GM03348 (cell line): ENCODE measurements around the gene TIRAP.
A peak's percentile ranks its signal among the peaks of the same experiment; 100 is the strongest.
"Not testable (repeated sequence)": the region's sequence is repeated elsewhere in the genome, so short reads cannot be mapped to it uniquely, and the experiment has no call there.

Source experiments
- DNase-seq: peaks from one replicate; pipeline ENCODE4 v3.0.0; 2012; ENCODE audit warnings: low spot score

TIRAP gene

GRCh38 chr11:126284829-126285228 is 1.9 kb downstream of the TIRAP start:
- peak; percentile 77 for DNase-seq

- no peak for DNase-seq
These were observed 5.3 kb downstream of the TIRAP start for GRCh38 chr11:126288237-126288636.

- no peak for DNase-seq
These were observed 8.0 kb downstream of the TIRAP start for GRCh38 chr11:126290887-126291286.

DNA sequence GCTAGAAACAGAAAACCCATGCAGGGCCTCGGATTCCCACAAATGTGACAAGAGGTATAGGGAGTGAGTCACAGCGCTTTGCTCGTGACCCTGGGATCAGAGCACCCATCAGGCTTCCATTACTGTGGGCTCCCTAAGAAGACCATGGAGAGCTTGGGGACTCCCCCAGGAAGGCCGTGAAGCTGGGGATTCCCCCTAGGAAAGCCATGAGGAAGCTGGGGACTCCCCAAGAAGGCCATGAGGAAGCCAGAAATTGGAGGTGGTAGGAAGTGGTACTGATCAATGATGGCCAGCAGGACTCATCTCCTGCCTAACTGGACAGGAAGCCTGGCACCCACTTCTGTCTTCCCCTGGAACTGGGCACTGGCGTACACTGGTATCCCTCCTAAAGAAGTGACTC is 10.8 kb downstream of the TIRAP start:
- DNase-seq: no peak

DNA sequence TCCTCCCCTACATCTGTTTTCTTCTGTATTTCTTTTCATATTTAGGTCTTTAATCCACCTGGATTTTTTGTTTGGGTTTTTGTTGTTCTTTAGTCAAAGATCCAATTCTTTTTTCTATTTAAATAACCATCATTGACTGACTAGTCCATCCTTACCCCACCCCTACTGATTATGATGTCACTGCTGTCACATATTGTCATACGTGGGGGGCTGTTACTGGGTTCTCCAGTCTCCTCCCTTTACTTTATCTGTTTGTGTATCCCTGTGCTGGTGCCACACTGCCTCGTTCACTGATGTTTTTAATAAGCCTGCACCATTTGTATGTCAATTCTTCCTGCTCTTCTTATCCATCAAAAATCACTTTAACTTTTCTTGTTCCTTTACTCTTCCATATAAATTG is 14.1 kb downstream of the TIRAP start:
- DNase-seq: no peak

GRCh38 chr11:126303623-126304456 is 20.9 kb downstream of the TIRAP start, which contains the start of gene DCPS:
Gene DCPS (plus strand): TSS chr11:126304060. CDS start chr11:126304081, 21 bp downstream.
- DNase-seq: peak; percentile 99

DNA sequence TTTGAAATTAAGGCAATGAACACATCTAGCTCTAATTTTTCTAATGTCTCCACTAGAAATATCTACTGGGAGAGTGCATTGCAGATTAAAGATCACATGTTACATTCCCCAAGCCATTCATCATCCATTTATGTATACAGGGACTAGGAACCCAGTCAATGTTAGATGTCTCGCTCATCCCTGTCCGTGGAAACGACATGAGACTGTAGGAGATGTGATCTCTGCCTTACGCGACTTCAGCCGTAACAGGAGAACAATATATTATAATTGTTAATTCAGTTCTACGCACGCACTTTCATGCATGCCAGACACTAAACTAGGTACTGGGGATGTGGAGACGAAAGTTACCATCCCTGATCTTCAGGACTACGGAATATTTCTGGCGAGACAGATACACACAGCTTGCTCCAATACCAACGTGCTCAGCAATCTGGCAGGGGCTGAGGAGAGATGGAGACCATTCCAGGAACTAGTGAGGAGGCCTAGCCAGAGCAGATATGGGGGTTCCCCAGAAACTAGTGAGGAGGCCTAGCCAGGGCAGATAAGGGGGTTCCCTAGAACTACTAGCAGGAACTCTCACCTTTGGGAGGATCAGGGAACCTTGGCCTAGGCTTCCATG is 21.7 kb downstream of the TIRAP start:
- no peak for DNase-seq

GRCh38 chr11:126305699-126306098 is 22.8 kb downstream of the TIRAP start:
- DNase-seq: no peak

DNA sequence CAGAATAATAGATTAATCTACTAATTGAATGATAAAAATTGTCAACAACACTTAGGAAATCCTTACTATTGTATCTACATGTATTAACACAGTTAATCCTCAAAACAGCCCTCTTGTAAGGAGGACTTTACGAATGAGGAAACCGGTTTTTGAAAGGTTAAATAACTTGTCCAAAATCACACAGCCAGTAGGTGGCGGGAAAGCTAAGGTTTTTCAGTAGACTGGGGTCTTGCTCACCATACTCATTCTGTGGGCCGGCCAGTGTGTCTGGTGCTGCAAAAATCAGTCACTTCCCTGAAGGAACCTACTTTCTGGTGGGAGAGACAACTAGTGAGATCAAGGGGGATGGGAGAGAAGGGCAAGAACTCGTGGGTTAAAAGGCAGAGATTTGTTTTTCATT is 24.8 kb downstream of the TIRAP start:
- peak; percentile 36 for DNase-seq

GRCh38 chr11:126308271-126308671 is 25.4 kb downstream of the TIRAP start:
- no peak for DNase-seq

GRCh38 chr11:126308771-126309170 is 25.9 kb downstream of the TIRAP start:
- DNase-seq: not testable (repeated sequence)

GRCh38 chr11:126310200-126310991 is 27.5 kb downstream of the TIRAP start:
- DNase-seq: peak; percentile 86

DNA sequence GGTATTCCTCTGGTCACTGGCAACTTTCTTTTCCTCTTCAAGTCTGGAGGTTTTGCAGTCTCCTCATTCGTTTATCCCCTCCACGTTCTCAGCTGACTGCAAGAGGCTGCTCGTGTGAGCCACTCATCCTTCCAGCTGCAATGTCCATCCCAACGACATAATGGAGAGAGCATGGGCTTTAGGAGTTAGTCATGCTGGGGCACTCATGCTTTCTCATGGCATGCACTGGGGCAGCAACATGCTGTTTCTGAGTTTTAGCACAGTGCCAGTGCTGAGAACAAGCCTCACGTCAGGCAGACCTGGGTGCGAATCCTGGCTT is 28.1 kb downstream of the TIRAP start:
- no peak for DNase-seq

DNA sequence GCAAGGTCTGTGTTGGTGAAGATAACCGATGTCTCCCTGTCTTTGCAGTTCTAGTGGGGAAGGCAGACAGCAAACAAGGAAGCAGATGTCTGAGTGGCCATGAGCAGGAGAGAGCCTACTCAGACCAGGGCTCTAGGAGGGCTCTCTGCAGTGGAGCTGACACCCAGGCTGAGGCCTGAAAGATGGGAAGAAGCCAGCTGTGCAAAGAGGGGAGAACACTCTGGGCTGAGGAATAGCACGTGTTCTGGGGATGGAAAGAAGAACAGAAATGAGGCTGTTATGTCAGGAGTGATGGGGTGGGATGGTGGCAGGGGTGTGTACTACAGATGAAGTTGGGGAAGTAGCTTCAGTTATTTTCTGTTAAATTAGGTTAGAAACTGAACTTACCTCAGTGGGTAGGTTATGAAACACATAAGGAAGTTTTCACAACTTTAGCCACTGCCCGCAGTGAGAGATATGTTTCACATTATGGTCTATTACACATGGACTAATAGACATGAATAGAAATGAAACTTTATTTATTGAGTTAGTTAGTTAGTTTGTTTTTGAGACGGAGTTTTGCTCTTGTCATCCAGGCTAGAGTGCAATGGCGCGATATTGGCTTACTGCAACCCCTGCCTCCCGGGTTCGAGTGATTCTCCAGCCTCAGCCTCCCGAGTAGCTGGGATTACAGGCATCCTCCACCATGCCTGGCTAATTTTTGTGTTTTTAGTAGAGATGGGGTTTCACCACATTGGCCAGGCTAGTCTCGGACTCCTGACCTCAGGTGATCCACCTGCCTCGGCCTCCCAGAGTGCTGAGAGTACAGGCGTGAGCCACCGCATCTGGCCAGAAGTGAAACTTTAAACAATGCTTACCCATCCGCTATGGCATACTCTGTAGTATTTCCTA is 28.8 kb downstream of the TIRAP start:
- DNase-seq: no peak

DNA sequence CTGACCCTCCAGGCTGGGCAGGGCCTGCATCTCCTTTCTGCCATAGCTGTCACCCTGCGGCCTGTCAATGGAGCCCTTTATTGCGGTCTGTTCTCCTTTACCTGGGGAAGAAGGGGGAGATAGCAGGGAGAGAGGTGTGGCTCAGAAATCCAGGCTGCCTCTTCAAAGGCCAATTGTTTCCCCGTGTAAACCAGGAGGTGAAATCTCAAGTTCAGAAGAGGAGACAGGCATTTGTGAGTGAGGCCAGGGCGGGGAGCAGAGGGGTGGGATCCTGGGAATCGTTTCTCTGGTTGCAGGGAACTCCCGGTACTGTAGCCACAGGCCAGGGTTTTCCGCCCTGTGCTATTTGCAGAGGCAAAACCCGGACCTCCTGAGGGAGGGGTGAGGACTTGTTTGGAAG is 30.1 kb downstream of the TIRAP start:
- no peak for DNase-seq

GRCh38 chr11:126313826-126314225 is 30.9 kb downstream of the TIRAP start:
- DNase-seq: no peak

- DNase-seq: no peak
These were observed 34.5 kb downstream of the TIRAP start for GRCh38 chr11:126317432-126317755.

DNA sequence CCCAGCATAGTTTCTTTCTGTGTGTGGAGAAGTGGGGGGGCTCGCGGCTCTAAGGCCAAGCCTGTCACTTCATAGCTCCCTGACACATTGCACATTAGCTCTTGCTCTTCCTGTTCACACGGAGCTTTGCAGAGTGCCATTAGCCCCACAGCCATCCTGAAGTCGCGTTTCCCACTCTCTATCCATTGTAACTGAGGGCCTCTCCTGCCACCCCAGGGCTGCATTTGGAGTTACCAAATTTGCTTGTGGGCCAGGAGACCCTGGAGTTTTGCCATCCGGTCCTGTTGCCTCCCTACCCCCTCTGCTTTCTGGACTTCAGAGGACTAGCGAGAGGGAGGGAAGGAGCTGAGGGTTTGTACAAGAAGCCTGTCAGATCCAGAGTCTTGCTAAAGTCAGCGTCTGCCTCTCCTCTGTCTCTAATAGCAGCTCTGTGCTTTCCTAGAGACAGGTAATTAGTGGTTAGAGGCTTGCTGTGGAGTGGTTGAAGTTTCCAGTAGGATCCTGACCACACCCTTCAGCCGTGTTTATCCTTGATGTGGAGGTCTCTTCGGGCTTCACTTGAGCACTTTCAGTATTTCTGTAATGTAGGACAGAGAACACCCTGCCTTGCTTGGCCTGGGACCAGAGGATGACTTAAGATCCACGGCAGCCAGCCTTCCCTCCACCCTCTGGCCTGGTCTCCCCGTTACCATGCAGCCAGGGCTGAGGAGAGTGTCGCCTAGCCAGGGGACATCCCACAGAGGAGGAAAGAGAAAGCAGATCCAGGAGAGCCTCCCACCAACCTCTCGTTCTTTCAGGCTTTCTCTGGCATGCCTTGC is 35.1 kb downstream of the TIRAP start:
- peak; percentile 83 for DNase-seq

DNA sequence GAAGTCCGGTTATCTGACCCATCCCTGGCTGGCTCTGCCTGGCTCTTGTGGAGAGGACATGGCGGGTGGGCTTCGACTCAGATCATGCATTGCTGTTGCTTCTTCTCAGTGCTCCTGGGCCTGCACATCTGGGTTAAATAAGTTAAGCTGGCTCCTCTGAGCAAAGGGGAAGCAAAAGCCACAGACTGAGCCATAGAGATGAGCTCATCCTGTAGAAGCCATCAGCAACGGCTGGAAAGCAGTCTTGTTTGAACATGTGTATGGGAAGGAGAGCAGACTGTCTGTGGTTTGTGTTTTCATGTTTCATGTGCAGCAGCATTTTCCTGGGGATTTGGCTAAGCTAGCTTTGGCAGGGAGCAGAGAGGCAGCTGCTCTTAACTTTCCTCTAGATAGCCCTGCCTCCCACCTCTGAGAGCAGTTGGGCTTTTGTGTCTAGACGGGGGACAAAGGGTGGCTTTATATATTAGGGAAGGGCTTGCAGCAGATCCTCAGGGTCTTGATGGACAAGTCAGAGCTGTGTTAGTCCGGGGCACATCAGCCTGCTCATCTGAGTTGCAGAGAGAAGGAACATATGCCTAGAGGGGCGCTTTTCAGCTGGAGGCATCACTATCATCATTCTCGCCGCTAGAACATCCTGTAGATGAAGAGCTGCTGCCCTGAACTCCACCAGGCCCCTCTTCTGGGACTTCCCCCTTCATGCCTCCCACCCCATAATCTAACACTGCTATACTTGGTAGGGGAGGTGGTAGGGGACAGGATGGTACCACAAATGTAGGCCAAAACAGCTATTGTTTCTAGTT is 35.9 kb downstream of the TIRAP start:
- DNase-seq: peak; percentile 89

- DNase-seq: peak; percentile 31
These were observed 36.5 kb downstream of the TIRAP start for GRCh38 chr11:126319374-126319740.
